ENCODE results near the gene NFYC. TPM values are rescaled to one million over a fixed set of nuclear protein-coding genes. Genes with fewer than 3 reads are reported as not detected.
A peak's percentile ranks its signal among the peaks of the same experiment; 100 is the strongest.

The NFYC gene
- total RNA-seq, 1 donor from 2014 or later = 56.0 TPM

GRCh38 chr1:40818264-40818961, 126.9 kb downstream of the NFYC start:
- intact Hi-C loops (cut with DNase I) = no loop called here
- peak; percentile 87 for DNase-seq
- Histone ChIP-seq H3K4me1 (no peaks in the 10 kb centered on the region), H3K9me3 (no peaks in the 10 kb centered on the region), H3K27me3 (no peaks in the 10 kb centered on the region), H3K27ac (no peak overlapping the region), H3K4me3 (peak overlapping the region; percentile 51), H3K36me3 (no peaks in the 10 kb centered on the region)
- peak; percentile 89 for ATAC-seq
- no peak for TF ChIP-seq CTCF (IDR thresholded peaks at IDR 0.05)

DNA sequence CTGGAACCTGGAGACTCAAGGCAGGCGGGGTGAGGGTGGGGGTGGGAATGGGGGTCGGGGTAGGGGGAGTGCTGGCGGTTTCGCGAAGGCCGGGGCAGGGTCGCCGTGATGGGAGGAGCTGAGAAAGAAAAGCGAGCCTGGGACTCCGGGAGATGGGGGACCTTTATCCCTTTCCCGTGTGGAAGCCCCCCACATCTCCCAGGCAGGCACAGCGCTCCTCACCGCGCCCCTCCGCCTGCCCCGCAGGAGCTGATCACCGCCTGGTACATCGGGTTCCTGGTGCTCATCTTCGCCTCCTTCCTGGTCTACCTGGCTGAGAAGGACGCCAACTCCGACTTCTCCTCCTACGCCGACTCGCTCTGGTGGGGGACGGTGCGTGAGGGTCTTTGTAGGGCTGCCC, 127.6 kb downstream of the NFYC start:
- no peaks in the 10 kb centered on the region for H3K4me1 ChIP-seq
- H3K4me3 ChIP-seq = no peak overlapping the region
- TF ChIP-seq CTCF (IDR thresholded peaks at IDR 0.05) = no peak
- no peaks in the 10 kb centered on the region for H3K36me3 ChIP-seq
- H3K27ac ChIP-seq = no peak overlapping the region
- H3K27me3 ChIP-seq = no peaks in the 10 kb centered on the region
- DNase-seq (no peak), ATAC-seq (no peak)
- intact Hi-C loops (cut with DNase I) = no loop called here
- H3K9me3 ChIP-seq = no peaks in the 10 kb centered on the region

DNA sequence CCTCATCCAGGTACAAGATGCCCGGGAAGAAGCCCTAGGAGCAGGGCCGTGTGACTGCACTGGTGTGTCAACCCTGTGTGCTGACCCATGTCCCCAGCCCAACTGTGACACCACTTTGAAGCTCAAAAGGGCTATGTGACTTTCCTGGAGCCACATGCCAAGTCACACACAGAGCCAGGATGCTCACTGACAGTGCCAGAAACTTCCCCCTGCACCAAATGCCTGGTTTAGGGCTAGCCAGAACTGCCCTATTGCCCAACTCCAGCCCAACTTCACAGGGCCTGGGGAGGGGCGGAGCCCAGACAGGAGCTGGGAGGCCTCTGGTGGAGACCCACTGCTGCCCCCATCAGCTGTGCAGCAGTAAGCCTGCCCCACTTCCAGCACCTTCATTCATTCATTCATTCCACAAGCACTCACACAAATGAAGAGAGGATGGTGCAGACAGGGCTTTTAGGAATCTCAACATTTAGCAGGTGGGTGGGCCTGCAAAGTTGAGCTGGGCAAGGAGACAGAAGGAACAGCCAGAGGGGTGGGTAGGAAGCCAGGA, 128.8 kb downstream of the NFYC start:
- no peaks in the 10 kb centered on the region for H3K36me3 ChIP-seq
- DNase-seq (no peak), ATAC-seq (no peak)
- no peaks in the 10 kb centered on the region for H3K27me3 ChIP-seq
- peaks cover 10% of the 10 kb centered on the region for H3K4me1 ChIP-seq
- H3K27ac ChIP-seq = no peak overlapping the region
- no peak overlapping the region for H3K4me3 ChIP-seq
- intact Hi-C loops (cut with DNase I) = no loop called here
- peak; percentile 5 for TF ChIP-seq CTCF (IDR thresholded peaks at IDR 0.05)
- H3K9me3 ChIP-seq = no peaks in the 10 kb centered on the region

Small RNAs within 50 kb of the gene (microRNA-seq; reads per million reads assigned to microRNA genes)
- gene MIR30C1 (ENCODE audit: borderline microRNAs expressed) = 15.2 reads per million, percentile 42 among the genes with 10 or more reads in this experiment
- gene MIR30E (ENCODE audit: borderline microRNAs expressed) = 3,360 reads per million, percentile 92 among the genes with 10 or more reads in this experiment

Other genes starting within 250 kb of the NFYC start
- 1.3 TPM for gene ZFP69B, start 241.2 kb upstream of the NFYC start, total RNA-seq
- 2.8 TPM for gene ZFP69, start 214.4 kb upstream of the NFYC start, total RNA-seq
- gene EXO5, start 182.9 kb upstream of the NFYC start, total RNA-seq = 5.7 TPM
- gene ZNF684, start 160.1 kb upstream of the NFYC start, total RNA-seq = 4.7 TPM
- 4.7 TPM for gene RIMS3, start 26.0 kb upstream of the NFYC start, total RNA-seq
- 0.96 TPM for gene KCNQ4, start 92.1 kb downstream of the NFYC start, total RNA-seq
- 23.2 TPM for gene CITED4, start 170.7 kb downstream of the NFYC start, total RNA-seq

Data from upper lobe of right lung (tissue), 1 donor.